Thyroid gland (tissue), 4 donors: ENCODE results near the gene SEC14L1. TPM values are rescaled to one million over a fixed set of nuclear protein-coding genes. Genes with fewer than 3 reads are reported as not detected.

ENCODE experiments used
- DNase-seq, 2 donors: peaks; one replicate each; pipeline ENCODE4 v3.0.0-alpha.2; 2019
- H3K27ac ChIP-seq, 3 donors: fragments of 200-600 bp; sonication (generic); 1 replicate in 2 of 3; 2 replicates in 1 of 3; pipeline ENCODE4 v1.5.1; 2016 to 2019; ENCODE audit warnings: mild to moderate bottlenecking in 1 of 3, moderate library complexity in 1 of 3
- H3K27me3 ChIP-seq: fragments of 200-600 bp; sonication (generic); one replicate; pipeline ENCODE4 v1.5.1; 2019
- H3K36me3 ChIP-seq, 2 donors: fragments of 200-600 bp; sonication (generic); one replicate each; pipeline ENCODE4 v1.5.1; 2016 to 2019
- H3K4me1 ChIP-seq, 2 donors: fragments of 200-600 bp; sonication (generic); one replicate each; pipeline ENCODE4 v1.5.1; 2017 to 2019
- H3K4me3 ChIP-seq, 3 donors: fragments of 200-600 bp; sonication (generic); replicated peaks in 1 of 3; 1 replicate in 2 of 3; 2 replicates in 1 of 3; pipeline ENCODE4 v1.5.1; 2016; ENCODE audit warnings: mild to moderate bottlenecking in 1 of 3
- H3K9me3 ChIP-seq: fragments of 200-600 bp; sonication (generic); one replicate; pipeline ENCODE4 v1.5.1; 2017
- CTCF ChIP-seq, 6 experiments: fragments of 200-600 bp in 3 of 6; fragments of 450-650 bp in 3 of 6; sonication (generic) in 3 of 6; IDR thresholded peaks; one replicate each; pipeline ENCODE4 v1.5.1; 2016 to 2019; ENCODE audit warnings: antibody characterized with exemption in 6 of 6, mild to moderate bottlenecking in 2 of 6, inconsistent platforms in 1 of 6, moderate library complexity in 1 of 6
- POLR2A ChIP-seq, 2 donors: fragments of 450-650 bp; IDR thresholded peaks; one replicate each; pipeline ENCODE4 v1.6.1; 2017; ENCODE audit warnings: antibody characterized with exemption in 2 of 2, mild to moderate bottlenecking in 2 of 2, moderate library complexity in 1 of 2
- WGBS, 2 donors: methylation state at CpG; one replicate each; pipeline ENCODE4 v1.1.5; 2017; 5-methylcytosine and 5-hydroxymethylcytosine counted together
- intact Hi-C: fragments of 100-400 bp; cut with DNase I; formaldehyde crosslinking; loops from one replicate; pipeline ENCODE4 v1.15.1; 2023
- total RNA-seq, 4 donors: library from RNA; depleted of rRNA; stranded (reverse); fragments of >200 nt; gene quantifications; one replicate each; pipeline ENCODE4 v1.2.3, GENCODE V29; 2016

Gene SEC14L1
- total RNA-seq, 4 donors from 2014 or later = 57.6 to 287 (median 102) TPM

GRCh38 chr17:77160875-77161530, 20.2 kb downstream of the SEC14L1 start:
- no peaks in the 10 kb centered on the region for H3K9me3 ChIP-seq
- H3K27ac ChIP-seq = peak overlapping the region; percentile 12 to 51 (median 31)
- TF ChIP-seq POLR2A (IDR thresholded peaks at IDR 0.05) = no peak
- no peak for TF ChIP-seq CTCF (IDR thresholded peaks at IDR 0.05)
- intact Hi-C loops = no loop called here
- no peaks in the 10 kb centered on the region for H3K27me3 ChIP-seq
- H3K4me1 ChIP-seq = peaks cover 40 to 48% of the 10 kb centered on the region in 2 donors
- no peaks in the 10 kb centered on the region for H3K36me3 ChIP-seq
- H3K4me3 ChIP-seq = no peak overlapping the region
- DNase-seq = no peak
- WGBS, 2 donors = 76 to 78% methylated on average over 8 of the region's 8 CpGs

DNA sequence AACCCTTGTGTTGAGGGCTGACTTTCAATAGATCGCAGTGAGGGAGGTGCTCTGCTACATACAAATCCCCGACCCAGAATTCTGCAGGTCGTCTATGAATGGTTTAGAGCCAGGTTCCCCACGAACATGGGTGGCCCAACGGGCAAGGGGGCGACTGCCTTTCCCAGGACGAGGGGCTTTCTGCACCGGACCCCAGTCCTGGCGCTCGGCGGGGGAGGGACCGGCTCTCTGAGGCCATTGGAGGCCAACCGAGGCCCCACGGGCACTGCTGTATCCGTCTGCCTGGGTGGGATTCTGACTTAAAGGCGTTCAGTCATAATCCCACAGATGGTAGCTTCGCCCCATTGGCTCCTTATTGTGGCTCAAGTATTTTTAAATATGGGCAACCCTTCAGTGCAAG, 21.2 kb downstream of the SEC14L1 start:
- H3K4me1 ChIP-seq = peaks cover 42 to 49% of the 10 kb centered on the region in 2 donors
- TF ChIP-seq CTCF (IDR thresholded peaks at IDR 0.05) (no peak), POLR2A (IDR thresholded peaks at IDR 0.05) (no peak)
- intact Hi-C loops = no loop called here
- WGBS, 2 donors = 82 to 89% methylated on average over 17 of the region's 17 CpGs
- no peak overlapping the region for H3K4me3 ChIP-seq
- H3K27ac ChIP-seq = peak overlapping the region in 1 of 3 donors; percentile 51
- no peaks in the 10 kb centered on the region for H3K9me3 ChIP-seq
- H3K27me3 ChIP-seq = no peaks in the 10 kb centered on the region
- no peaks in the 10 kb centered on the region for H3K36me3 ChIP-seq
- no peak for DNase-seq

GRCh38 chr17:77163001-77163400, 22.2 kb downstream of the SEC14L1 start:
- DNase-seq = no peak
- intact Hi-C loops = no loop called here
- Histone ChIP-seq H3K9me3 (no peaks in the 10 kb centered on the region), H3K36me3 (no peaks in the 10 kb centered on the region), H3K27ac (peak overlapping the region in 1 of 3 donors; percentile 73), H3K27me3 (no peaks in the 10 kb centered on the region), H3K4me3 (no peak overlapping the region), H3K4me1 (peaks cover 42 to 49% of the 10 kb centered on the region in 2 donors)
- WGBS, 2 donors = 50 to 60% methylated on average over 10 of the region's 10 CpGs
- TF ChIP-seq CTCF (IDR thresholded peaks at IDR 0.05) = no peak
- TF ChIP-seq POLR2A (IDR thresholded peaks at IDR 0.05) = no peak

- Histone ChIP-seq H3K27me3 (no peaks in the 10 kb centered on the region), H3K9me3 (no peaks in the 10 kb centered on the region), H3K4me3 (no peak overlapping the region), H3K36me3 (no peaks in the 10 kb centered on the region), H3K4me1 (peaks cover 42 to 49% of the 10 kb centered on the region in 2 donors), H3K27ac (peak overlapping the region in 2 of 3 donors; percentile 53 to 73)
- no peak for TF ChIP-seq CTCF (IDR thresholded peaks at IDR 0.05)
- TF ChIP-seq POLR2A (IDR thresholded peaks at IDR 0.05) = no peak
- WGBS, 2 donors = 80 to 93% methylated on average over 11 to 17 of the region's 17 CpGs
- no peak for DNase-seq
- intact Hi-C loops = no loop called here
Observed at GRCh38 chr17:77163511-77164280, 22.9 kb downstream of the SEC14L1 start.
